ENCODE data around the gene KSR1. TPM values are rescaled to one million over a fixed set of nuclear protein-coding genes. Genes with fewer than 3 reads are reported as not detected.

Gene KSR1
- polyA plus RNA-seq, 1 experiment = 28.2 TPM

DNA sequence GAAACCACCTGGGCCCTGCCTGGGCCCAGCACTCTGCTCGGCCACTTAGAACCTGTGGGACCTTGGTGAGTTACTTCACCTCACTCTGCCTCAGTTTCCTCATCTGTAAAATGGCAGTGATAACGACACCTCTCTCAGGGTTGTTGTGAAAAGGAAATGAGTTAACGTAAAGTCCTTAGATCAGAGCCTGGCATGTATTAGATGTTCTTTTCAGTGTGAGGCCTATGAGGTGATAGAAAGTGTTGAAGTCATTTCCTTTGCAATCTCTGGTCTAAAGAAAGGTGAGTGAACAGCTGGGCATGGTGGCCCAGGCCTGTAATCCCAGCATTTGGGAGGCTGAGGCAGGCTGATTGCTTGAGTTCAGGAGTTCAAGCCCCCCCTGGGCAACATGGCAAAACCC lies 123.1 kb downstream of the KSR1 start:
- no peaks in the 10 kb centered on the region for H3K27me3 ChIP-seq (ENCODE audit: control insufficient read depth, insufficient read depth, low read length)
- POLR2A ChIA-PET = no interaction called here
- no peak overlapping the region for H3K4me3 ChIP-seq (ENCODE audit: low read depth, low read length)
- H3K9me3 ChIP-seq (ENCODE audit: control insufficient read depth, insufficient read depth, low read length) = no peaks in the 10 kb centered on the region; the same call in 1 of the 2 replicates
- DNase-seq (ENCODE audit: low read depth, low spot score) = no peak
- CTCF ChIA-PET = interaction anchor here (1.8 kb wide), 1 partner anchor 20 kb away, joined by 7 read pairs; no protein-coding TSS in a partner anchor
- peak overlapping the region; percentile 98 for H3K27ac ChIP-seq (ENCODE audit: low read depth, low read length)
- TF ChIP-seq, protein P1, sequence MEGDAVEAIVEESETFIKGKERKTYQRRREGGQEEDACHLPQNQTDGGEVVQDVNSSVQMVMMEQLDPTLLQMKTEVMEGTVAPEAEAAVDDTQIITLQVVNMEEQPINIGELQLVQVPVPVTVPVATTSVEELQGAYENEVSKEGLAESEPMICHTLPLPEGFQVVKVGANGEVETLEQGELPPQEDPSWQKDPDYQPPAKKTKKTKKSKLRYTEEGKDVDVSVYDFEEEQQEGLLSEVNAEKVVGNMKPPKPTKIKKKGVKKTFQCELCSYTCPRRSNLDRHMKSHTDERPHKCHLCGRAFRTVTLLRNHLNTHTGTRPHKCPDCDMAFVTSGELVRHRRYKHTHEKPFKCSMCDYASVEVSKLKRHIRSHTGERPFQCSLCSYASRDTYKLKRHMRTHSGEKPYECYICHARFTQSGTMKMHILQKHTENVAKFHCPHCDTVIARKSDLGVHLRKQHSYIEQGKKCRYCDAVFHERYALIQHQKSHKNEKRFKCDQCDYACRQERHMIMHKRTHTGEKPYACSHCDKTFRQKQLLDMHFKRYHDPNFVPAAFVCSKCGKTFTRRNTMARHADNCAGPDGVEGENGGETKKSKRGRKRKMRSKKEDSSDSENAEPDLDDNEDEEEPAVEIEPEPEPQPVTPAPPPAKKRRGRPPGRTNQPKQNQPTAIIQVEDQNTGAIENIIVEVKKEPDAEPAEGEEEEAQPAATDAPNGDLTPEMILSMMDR (IDR thresholded peaks at IDR 0.05; ENCODE audit: low read depth, low read length) = no peak

DNA sequence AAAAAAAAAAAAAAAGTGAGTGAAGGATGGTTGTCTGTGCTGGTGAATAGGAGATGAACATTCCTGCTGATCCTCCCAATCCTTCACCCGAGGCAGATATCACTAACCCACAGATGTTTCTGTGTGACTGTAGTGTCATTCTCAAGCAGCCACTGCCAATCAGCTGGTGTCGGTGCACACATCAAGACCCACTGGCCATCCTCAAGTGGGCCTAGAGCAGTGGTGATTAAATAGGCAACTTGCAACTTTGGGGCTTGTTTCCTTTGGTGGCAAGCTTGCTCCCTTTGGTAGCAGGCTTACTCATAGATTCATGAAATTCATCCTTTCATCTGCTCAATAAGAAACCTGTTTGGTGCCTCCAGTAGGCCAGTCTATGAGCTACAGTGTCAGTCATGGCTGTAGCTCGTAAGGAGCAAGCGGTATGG lies 123.7 kb downstream of the KSR1 start:
- no peak for DNase-seq (ENCODE audit: low read depth, low spot score)
- no peaks in the 10 kb centered on the region for H3K27me3 ChIP-seq (ENCODE audit: control insufficient read depth, insufficient read depth, low read length)
- no peak overlapping the region for H3K4me3 ChIP-seq (ENCODE audit: low read depth, low read length)
- H3K9me3 ChIP-seq (ENCODE audit: control insufficient read depth, insufficient read depth, low read length) = no peaks in the 10 kb centered on the region; the same call in 1 of the 2 replicates
- CTCF ChIA-PET = interaction anchor here (1.0 to 1.8 kb wide), 2 partner anchors 20 to 226 kb away, joined by 3 to 7 read pairs; no protein-coding TSS in a partner anchor
- TF ChIP-seq, protein P1 (IDR thresholded peaks at IDR 0.05; ENCODE audit: low read depth, low read length) = no peak
- H3K27ac ChIP-seq (ENCODE audit: low read depth, low read length) = no peak overlapping the region
- POLR2A ChIA-PET = interaction anchor here (0.7 kb wide), 1 partner anchor 8 kb away, joined by 10 read pairs; no protein-coding TSS in a partner anchor

DNA sequence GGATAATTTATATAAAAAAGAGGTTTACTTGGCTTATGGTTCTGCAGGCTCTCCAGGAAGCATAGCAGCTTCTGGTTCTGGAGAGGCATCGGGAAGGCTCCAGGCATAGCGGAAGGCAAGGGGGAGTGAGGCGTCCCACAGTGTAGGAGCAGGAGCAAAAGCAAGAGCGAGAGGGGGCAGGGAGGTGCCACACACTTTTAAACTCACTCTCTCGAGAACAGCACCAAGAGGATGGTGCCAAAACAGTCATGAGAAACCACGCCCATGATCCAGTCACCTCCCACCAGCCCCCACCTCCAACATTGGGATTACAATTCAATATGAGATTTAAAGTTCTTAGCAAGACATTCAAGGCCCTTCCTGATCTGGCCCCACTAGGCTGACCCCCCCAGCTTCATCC lies 124.8 kb downstream of the KSR1 start:
- POLR2A ChIA-PET = no interaction called here

DNA sequence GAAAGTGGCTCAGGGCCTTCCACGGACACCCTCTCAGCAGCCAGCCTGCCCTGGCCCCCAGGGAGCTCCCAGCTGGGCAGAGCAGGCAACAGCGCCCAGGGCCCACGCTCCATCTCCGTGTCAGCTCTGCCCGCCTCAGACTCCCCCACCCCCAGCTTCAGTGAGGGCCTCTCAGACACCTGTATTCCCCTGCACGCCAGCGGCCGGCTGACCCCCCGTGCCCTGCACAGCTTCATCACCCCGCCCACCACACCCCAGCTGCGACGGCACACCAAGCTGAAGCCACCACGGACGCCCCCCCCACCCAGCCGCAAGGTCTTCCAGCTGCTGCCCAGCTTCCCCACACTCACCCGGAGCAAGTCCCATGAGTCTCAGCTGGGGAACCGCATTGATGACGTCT lies 126.4 kb downstream of the KSR1 start:
- TF ChIP-seq, protein P1 (IDR thresholded peaks at IDR 0.05; ENCODE audit: low read depth, low read length) = no peak
- DNase-seq (ENCODE audit: low read depth, low spot score) = no peak
- ChIA-PET POLR2A (no interaction called here), CTCF (no interaction called here)
- Histone ChIP-seq H3K4me3 (ENCODE audit: low read depth, low read length) (no peak overlapping the region), H3K27ac (ENCODE audit: low read depth, low read length) (no peak overlapping the region), H3K9me3 (ENCODE audit: control insufficient read depth, insufficient read depth, low read length) (no peaks in the 10 kb centered on the region), H3K27me3 (ENCODE audit: control insufficient read depth, insufficient read depth, low read length) (no peaks in the 10 kb centered on the region)

More for the DNA sequence above, 124.8 kb downstream of the KSR1 start:
- H3K27ac ChIP-seq (ENCODE audit: low read depth, low read length) = no peak overlapping the region
- no peak overlapping the region for H3K4me3 ChIP-seq (ENCODE audit: low read depth, low read length)
- CTCF ChIA-PET = interaction anchor here (1.8 kb wide), 1 partner anchor 19 kb away, joined by 7 read pairs; no protein-coding TSS in a partner anchor
- DNase-seq (ENCODE audit: low read depth, low spot score) = no peak
- H3K9me3 ChIP-seq (ENCODE audit: control insufficient read depth, insufficient read depth, low read length) = no peaks in the 10 kb centered on the region; the same call in 1 of the 2 replicates
- H3K27me3 ChIP-seq (ENCODE audit: control insufficient read depth, insufficient read depth, low read length) = no peaks in the 10 kb centered on the region
- TF ChIP-seq, protein P1 (IDR thresholded peaks at IDR 0.05; ENCODE audit: low read depth, low read length) = no peak

DNA sequence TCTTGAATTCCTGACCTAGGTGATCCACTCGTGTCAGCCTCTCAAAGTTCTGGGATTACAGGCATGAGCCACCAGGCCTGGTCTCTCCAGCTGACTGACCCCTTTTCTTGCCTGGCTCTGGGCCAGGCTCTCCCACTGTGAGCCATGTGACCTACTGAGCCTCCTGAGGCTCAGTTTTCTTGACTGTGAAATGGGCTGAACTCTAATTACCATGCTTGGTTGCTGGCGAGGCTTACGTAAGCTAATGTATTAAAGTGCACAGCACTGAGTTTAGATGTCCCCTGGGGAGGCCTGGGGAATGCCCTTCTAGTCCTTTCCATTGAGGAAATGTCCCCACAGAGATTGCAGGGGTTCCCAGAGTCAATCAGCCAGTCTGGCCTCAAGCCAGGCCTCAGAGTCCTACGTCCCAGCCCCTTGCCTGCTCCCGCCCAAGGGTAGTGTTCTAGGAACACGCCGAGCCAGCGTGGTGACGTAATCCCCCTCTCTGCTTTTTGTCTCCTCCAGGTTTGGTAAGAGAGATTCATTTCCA lies 129.0 kb downstream of the KSR1 start:
- Histone ChIP-seq H3K4me3 (ENCODE audit: low read depth, low read length) (no peak overlapping the region), H3K27me3 (ENCODE audit: control insufficient read depth, insufficient read depth, low read length) (no peaks in the 10 kb centered on the region), H3K27ac (ENCODE audit: low read depth, low read length) (peak overlapping the region; percentile 87), H3K9me3 (ENCODE audit: control insufficient read depth, insufficient read depth, low read length) (no peaks in the 10 kb centered on the region)
- ChIA-PET POLR2A (interaction anchor here (0.6 kb wide), 1 partner anchor 383 kb away, joined by 4 read pairs; no protein-coding TSS in a partner anchor), CTCF (interaction anchor here (0.6 to 2.1 kb wide), 4 partner anchors 14 to 231 kb away, joined by 3 to 10 read pairs (median 8); no protein-coding TSS in a partner anchor)
- TF ChIP-seq, protein P1 (IDR thresholded peaks at IDR 0.05; ENCODE audit: low read depth, low read length) = no peak
- DNase-seq (ENCODE audit: low read depth, low spot score) = no peak

Measured in AG04450 (cell line).